Measurements from ENCODE around the gene FSIP1.

The FSIP1 gene

GRCh38 chr15:39729500-39729899 is 53.1 kb downstream of the FSIP1 start:
- no peak overlapping the region for H3K9ac ChIP-seq (ENCODE audit: low read length)
- no peaks in the 10 kb centered on the region for H3K36me3 ChIP-seq (ENCODE audit: control insufficient read depth, insufficient read depth, low read length)
- no peaks in the 10 kb centered on the region for H3K4me1 ChIP-seq (ENCODE audit: control insufficient read depth, insufficient read depth, low read length)
- no peaks in the 10 kb centered on the region for H3K27me3 ChIP-seq (ENCODE audit: control insufficient read depth, insufficient read depth, low read length)
- no peaks in the 10 kb centered on the region for H3K9me3 ChIP-seq (ENCODE audit: control insufficient read depth, low read length)
- no peak overlapping the region for H3K4me3 ChIP-seq (ENCODE audit: low read length)

DNA sequence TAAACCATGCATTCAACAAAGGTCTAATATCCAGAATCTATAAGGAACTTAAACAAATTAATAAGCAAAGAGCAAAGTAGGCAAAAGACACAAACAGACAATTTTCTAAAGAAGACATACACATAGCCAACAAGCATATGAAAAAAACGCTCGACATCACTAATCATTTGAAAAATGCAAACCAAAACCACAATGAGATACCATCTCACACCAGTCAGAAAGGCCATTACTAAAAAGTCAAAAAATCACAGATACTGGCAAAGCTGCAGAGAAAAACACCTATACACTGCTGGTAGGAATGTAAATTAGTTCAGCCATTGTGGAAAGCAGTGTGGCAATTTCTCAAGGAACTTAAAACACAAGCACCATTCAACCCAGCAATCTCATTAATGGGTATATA is 53.8 kb downstream of the FSIP1 start:
- H3K9me3 ChIP-seq (ENCODE audit: control insufficient read depth, low read length), result no peaks in the 10 kb centered on the region
- no peak overlapping the region for H3K9ac ChIP-seq (ENCODE audit: low read length)

DNA sequence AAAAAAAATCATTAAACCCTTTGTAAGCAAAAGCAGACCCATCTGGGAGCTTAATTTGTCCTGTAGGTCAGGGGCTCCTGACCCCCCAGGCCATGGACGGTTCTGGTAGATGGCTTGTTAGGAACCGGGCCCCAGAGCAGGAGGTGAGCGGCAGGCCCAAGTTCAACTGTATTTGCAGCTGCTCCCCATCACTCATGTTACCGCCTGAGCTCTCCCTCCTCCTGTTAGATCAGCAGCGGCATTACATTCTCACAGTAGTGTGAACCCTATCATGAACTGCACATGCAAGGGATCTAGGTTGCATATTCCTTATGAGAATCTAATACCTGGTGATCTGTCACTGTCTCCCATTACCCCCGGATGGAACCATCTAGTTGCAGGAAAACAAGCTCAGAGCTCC is 60.7 kb downstream of the FSIP1 start:
- no peaks in the 10 kb centered on the region for H3K9me3 ChIP-seq (ENCODE audit: control insufficient read depth, low read length)
- H3K4me3 ChIP-seq (ENCODE audit: low read length), result no peak overlapping the region
- H3K36me3 ChIP-seq (ENCODE audit: control insufficient read depth, insufficient read depth, low read length), result no peaks in the 10 kb centered on the region
- H3K27me3 ChIP-seq (ENCODE audit: control insufficient read depth, insufficient read depth, low read length), result no peaks in the 10 kb centered on the region
- no peak overlapping the region for H3K9ac ChIP-seq (ENCODE audit: low read length)
- no peaks in the 10 kb centered on the region for H3K4me1 ChIP-seq (ENCODE audit: control insufficient read depth, insufficient read depth, low read length)

More for the DNA sequence above, 53.8 kb downstream of the FSIP1 start:
- no peaks in the 10 kb centered on the region for H3K27me3 ChIP-seq (ENCODE audit: control insufficient read depth, insufficient read depth, low read length)
- no peak overlapping the region for H3K4me3 ChIP-seq (ENCODE audit: low read length)
- H3K4me1 ChIP-seq (ENCODE audit: control insufficient read depth, insufficient read depth, low read length), result no peaks in the 10 kb centered on the region
- no peaks in the 10 kb centered on the region for H3K36me3 ChIP-seq (ENCODE audit: control insufficient read depth, insufficient read depth, low read length)

DNA sequence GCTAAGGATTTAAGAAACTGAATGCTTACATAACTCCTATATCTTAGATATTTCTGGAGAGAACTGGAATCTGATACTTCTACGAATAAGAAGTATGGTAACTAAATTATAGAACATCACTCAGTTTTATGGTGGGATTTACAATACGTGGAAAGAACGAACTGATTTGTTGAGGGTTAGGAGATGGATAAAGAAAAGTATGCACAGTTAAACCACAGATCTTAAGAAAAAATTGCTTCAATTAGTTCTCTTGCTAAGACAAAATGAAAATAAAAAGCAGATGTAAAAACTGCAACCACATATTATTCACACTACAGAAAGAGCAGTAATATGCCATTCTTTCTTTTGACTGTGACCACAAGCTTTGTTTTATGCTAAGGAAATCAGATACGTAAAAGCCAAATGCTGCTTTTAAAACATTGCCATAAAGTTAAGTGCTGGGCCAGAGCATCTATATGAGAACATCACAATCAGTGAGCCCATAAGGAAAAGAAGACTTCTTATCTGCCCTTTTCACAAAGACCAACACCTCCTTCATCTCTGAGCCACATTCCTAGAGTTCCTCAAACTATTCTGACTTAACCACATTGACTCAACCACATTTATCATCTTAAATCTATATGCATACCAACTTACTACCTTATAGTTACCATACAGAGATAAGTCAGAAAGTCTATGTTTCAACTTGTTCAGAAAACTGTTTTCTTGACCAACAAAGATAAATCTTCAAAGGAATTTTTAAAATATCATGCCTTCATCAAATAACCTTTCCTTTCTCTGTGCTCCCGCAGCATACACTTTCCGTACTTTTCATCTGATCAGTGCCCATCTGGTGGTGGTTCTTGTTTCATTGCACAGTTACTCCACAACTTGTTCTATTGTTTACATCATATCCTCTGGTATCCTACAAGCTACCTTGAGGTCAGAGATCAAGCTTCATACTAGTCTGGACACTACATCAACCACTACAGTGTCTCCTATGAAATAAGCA is 61.7 kb downstream of the FSIP1 start:
- Histone ChIP-seq H3K36me3 (ENCODE audit: control insufficient read depth, insufficient read depth, low read length) (no peaks in the 10 kb centered on the region), H3K4me3 (ENCODE audit: low read length) (no peak overlapping the region), H3K4me1 (ENCODE audit: control insufficient read depth, insufficient read depth, low read length) (no peaks in the 10 kb centered on the region), H3K27me3 (ENCODE audit: control insufficient read depth, insufficient read depth, low read length) (no peaks in the 10 kb centered on the region), H3K9me3 (ENCODE audit: control insufficient read depth, low read length) (no peaks in the 10 kb centered on the region), H3K9ac (ENCODE audit: low read length) (no peak overlapping the region)

GRCh38 chr15:39720081-39720480 is 62.6 kb downstream of the FSIP1 start:
- H3K27me3 ChIP-seq (ENCODE audit: control insufficient read depth, insufficient read depth, low read length), result no peaks in the 10 kb centered on the region
- H3K36me3 ChIP-seq (ENCODE audit: control insufficient read depth, insufficient read depth, low read length), result no peaks in the 10 kb centered on the region
- H3K4me1 ChIP-seq (ENCODE audit: control insufficient read depth, insufficient read depth, low read length), result no peaks in the 10 kb centered on the region
- H3K9me3 ChIP-seq (ENCODE audit: control insufficient read depth, low read length), result no peaks in the 10 kb centered on the region
- no peak overlapping the region for H3K9ac ChIP-seq (ENCODE audit: low read length)
- H3K4me3 ChIP-seq (ENCODE audit: low read length), result no peak overlapping the region

DNA sequence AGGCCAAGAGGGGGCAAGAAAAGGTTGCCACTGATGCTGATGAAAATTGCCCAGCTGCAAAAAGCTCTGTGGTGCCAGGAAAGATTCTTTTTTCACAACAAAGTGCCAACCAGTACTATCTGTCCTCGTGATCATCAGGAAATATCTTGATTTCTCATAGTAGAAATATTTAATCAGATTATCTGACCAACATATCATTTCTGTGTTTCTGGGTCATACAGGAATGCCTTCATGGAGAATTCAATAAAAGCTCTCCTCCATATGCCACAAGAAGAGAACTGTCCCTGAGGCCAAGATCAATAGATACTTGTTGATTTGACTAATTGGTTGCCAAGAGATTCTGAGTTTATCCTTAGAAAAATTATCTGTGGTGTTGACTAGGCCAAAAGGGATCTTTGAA is 63.5 kb downstream of the FSIP1 start:
- no peaks in the 10 kb centered on the region for H3K4me1 ChIP-seq (ENCODE audit: control insufficient read depth, insufficient read depth, low read length)
- H3K27me3 ChIP-seq (ENCODE audit: control insufficient read depth, insufficient read depth, low read length), result no peaks in the 10 kb centered on the region
- H3K9ac ChIP-seq (ENCODE audit: low read length), result no peak overlapping the region
- H3K36me3 ChIP-seq (ENCODE audit: control insufficient read depth, insufficient read depth, low read length), result no peaks in the 10 kb centered on the region
- H3K4me3 ChIP-seq (ENCODE audit: low read length), result no peak overlapping the region
- H3K9me3 ChIP-seq (ENCODE audit: control insufficient read depth, low read length), result no peaks in the 10 kb centered on the region

GRCh38 chr15:39717134-39717533 is 65.5 kb downstream of the FSIP1 start:
- no peaks in the 10 kb centered on the region for H3K9me3 ChIP-seq (ENCODE audit: control insufficient read depth, low read length)
- H3K27me3 ChIP-seq (ENCODE audit: control insufficient read depth, insufficient read depth, low read length), result no peaks in the 10 kb centered on the region
- no peak overlapping the region for H3K9ac ChIP-seq (ENCODE audit: low read length)
- no peaks in the 10 kb centered on the region for H3K36me3 ChIP-seq (ENCODE audit: control insufficient read depth, insufficient read depth, low read length)
- no peak overlapping the region for H3K4me3 ChIP-seq (ENCODE audit: low read length)
- H3K4me1 ChIP-seq (ENCODE audit: control insufficient read depth, insufficient read depth, low read length), result no peaks in the 10 kb centered on the region

GRCh38 chr15:39714251-39714650 is 68.4 kb downstream of the FSIP1 start:
- Histone ChIP-seq H3K27me3 (ENCODE audit: control insufficient read depth, insufficient read depth, low read length) (no peaks in the 10 kb centered on the region), H3K9me3 (ENCODE audit: control insufficient read depth, low read length) (no peaks in the 10 kb centered on the region), H3K4me3 (ENCODE audit: low read length) (no peak overlapping the region), H3K9ac (ENCODE audit: low read length) (no peak overlapping the region), H3K4me1 (ENCODE audit: control insufficient read depth, insufficient read depth, low read length) (no peaks in the 10 kb centered on the region), H3K36me3 (ENCODE audit: control insufficient read depth, insufficient read depth, low read length) (no peaks in the 10 kb centered on the region)

GRCh38 chr15:39713846-39714245 is 68.8 kb downstream of the FSIP1 start:
- Histone ChIP-seq H3K27me3 (ENCODE audit: control insufficient read depth, insufficient read depth, low read length) (no peaks in the 10 kb centered on the region), H3K9ac (ENCODE audit: low read length) (no peak overlapping the region), H3K4me3 (ENCODE audit: low read length) (no peak overlapping the region), H3K4me1 (ENCODE audit: control insufficient read depth, insufficient read depth, low read length) (no peaks in the 10 kb centered on the region), H3K36me3 (ENCODE audit: control insufficient read depth, insufficient read depth, low read length) (no peaks in the 10 kb centered on the region), H3K9me3 (ENCODE audit: control insufficient read depth, low read length) (no peaks in the 10 kb centered on the region)

- Histone ChIP-seq H3K9ac (ENCODE audit: low read length) (no peak overlapping the region), H3K4me1 (ENCODE audit: control insufficient read depth, insufficient read depth, low read length) (no peaks in the 10 kb centered on the region), H3K9me3 (ENCODE audit: control insufficient read depth, low read length) (no peaks in the 10 kb centered on the region), H3K4me3 (ENCODE audit: low read length) (no peak overlapping the region), H3K36me3 (ENCODE audit: control insufficient read depth, insufficient read depth, low read length) (no peaks in the 10 kb centered on the region), H3K27me3 (ENCODE audit: control insufficient read depth, insufficient read depth, low read length) (no peaks in the 10 kb centered on the region)
Measured at GRCh38 chr15:39710681-39711080, 72.0 kb downstream of the FSIP1 start.

- no peaks in the 10 kb centered on the region for H3K4me1 ChIP-seq (ENCODE audit: control insufficient read depth, insufficient read depth, low read length)
- no peaks in the 10 kb centered on the region for H3K9me3 ChIP-seq (ENCODE audit: control insufficient read depth, low read length)
- no peaks in the 10 kb centered on the region for H3K27me3 ChIP-seq (ENCODE audit: control insufficient read depth, insufficient read depth, low read length)
- no peak overlapping the region for H3K4me3 ChIP-seq (ENCODE audit: low read length)
- no peaks in the 10 kb centered on the region for H3K36me3 ChIP-seq (ENCODE audit: control insufficient read depth, insufficient read depth, low read length)
- no peak overlapping the region for H3K9ac ChIP-seq (ENCODE audit: low read length)
Measured at GRCh38 chr15:39709941-39710340, 72.7 kb downstream of the FSIP1 start.

DNA sequence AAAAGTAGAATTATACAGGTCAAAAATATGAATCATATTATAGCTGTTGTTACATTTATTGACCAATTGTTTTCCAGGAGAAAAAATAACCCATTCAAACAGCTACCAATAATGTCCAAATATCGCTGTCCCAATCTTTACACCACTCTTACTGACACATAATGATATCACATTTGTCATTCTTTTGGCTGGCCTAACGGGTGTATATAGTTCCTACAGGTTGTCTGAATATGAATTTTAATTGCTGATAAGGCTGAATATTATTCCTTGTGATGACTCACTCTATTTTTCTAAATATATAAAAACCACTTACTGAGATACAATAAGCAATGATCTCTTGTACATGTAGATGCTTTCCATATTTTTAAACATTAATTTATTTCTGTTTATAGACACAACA is 76.4 kb downstream of the FSIP1 start:
- Histone ChIP-seq H3K4me3 (ENCODE audit: low read length) (no peak overlapping the region), H3K36me3 (ENCODE audit: control insufficient read depth, insufficient read depth, low read length) (no peaks in the 10 kb centered on the region)

More for the DNA sequence above, 76.4 kb downstream of the FSIP1 start:
- no peaks in the 10 kb centered on the region for H3K4me1 ChIP-seq (ENCODE audit: control insufficient read depth, insufficient read depth, low read length)
- H3K27me3 ChIP-seq (ENCODE audit: control insufficient read depth, insufficient read depth, low read length), result no peaks in the 10 kb centered on the region
- H3K9me3 ChIP-seq (ENCODE audit: control insufficient read depth, low read length), result no peaks in the 10 kb centered on the region
- no peak overlapping the region for H3K9ac ChIP-seq (ENCODE audit: low read length)
